Activated CD4-positive, alpha-beta T cell treated with anti-CD3 and anti-CD28 coated beads for 48 hours (primary cell): ENCODE measurements around the gene ATAT1.

Experiments used
- DNase-seq: peaks from one replicate; pipeline ENCODE4 v3.0.0-alpha.2; 2020

Gene ATAT1

GRCh38 chr6:30626484-30627366 lies at the start of gene ATAT1:
Gene ATAT1, plus strand, starts transcription at chr6:30626874.
- peak; percentile 88 for DNase-seq

- DNase-seq, result no peak
These were observed 48.6 kb upstream of the ATAT1 start for GRCh38 chr6:30578051-30578450.

GRCh38 chr6:30583921-30584320 lies 42.8 kb upstream of the ATAT1 start:
- DNase-seq, result no peak

GRCh38 chr6:30589754-30590358 lies 36.8 kb upstream of the ATAT1 start:
- DNase-seq, result no peak

GRCh38 chr6:30590509-30590908 lies 36.2 kb upstream of the ATAT1 start:
- no peak for DNase-seq

- DNase-seq, result no peak
These were observed 35.7 kb upstream of the ATAT1 start for GRCh38 chr6:30591008-30591407.

- no peak for DNase-seq
These were observed 34.4 kb upstream of the ATAT1 start for GRCh38 chr6:30592287-30592686.

- DNase-seq, result peak; percentile 89
These were observed 29.1 kb upstream of the ATAT1 start for GRCh38 chr6:30597315-30598144.

GRCh38 chr6:30598912-30599624 lies 27.6 kb upstream of the ATAT1 start:
- no peak for DNase-seq

- no peak for DNase-seq
These were observed 26.9 kb upstream of the ATAT1 start for GRCh38 chr6:30599625-30600324.

- DNase-seq, result no peak
These were observed 26.2 kb upstream of the ATAT1 start for GRCh38 chr6:30600451-30600961.

- no peak for DNase-seq
These were observed 25.2 kb upstream of the ATAT1 start for GRCh38 chr6:30601436-30601814.

- no peak for DNase-seq
These were observed 24.6 kb upstream of the ATAT1 start for GRCh38 chr6:30601815-30602641.

GRCh38 chr6:30603961-30604360 lies 22.7 kb upstream of the ATAT1 start:
- no peak for DNase-seq

GRCh38 chr6:30610065-30610464 lies 16.6 kb upstream of the ATAT1 start:
- no peak for DNase-seq

GRCh38 chr6:30611150-30611855 lies 15.4 kb upstream of the ATAT1 start:
- no peak for DNase-seq

GRCh38 chr6:30611856-30612194 lies 14.8 kb upstream of the ATAT1 start:
- DNase-seq, result no peak

- DNase-seq, result no peak
These were observed 14.5 kb upstream of the ATAT1 start for GRCh38 chr6:30612213-30612612.

GRCh38 chr6:30612687-30613248 lies 13.9 kb upstream of the ATAT1 start:
- DNase-seq, result no peak
